GM23338 (cell line): ENCODE measurements around the gene NAE1. TPM values are rescaled to one million over a fixed set of nuclear protein-coding genes. Genes with fewer than 3 reads are reported as not detected.

Experiments
- ATAC-seq: fragments of 200-7000 bp; cut with Tn5 transposase; 3 replicates; pipeline ENCODE4 v1.9.1; 2020
- DNase-seq: peaks from one replicate; pipeline ENCODE4 v3.0.0-alpha.2; 2015; ENCODE audit warnings: low spot score
- H2AFZ ChIP-seq: fragments of 200-600 bp; sonication (generic); 2 replicates; pipeline ENCODE4 v1.8.0; 2016; ENCODE audit warnings: antibody characterized with exemption, mild to moderate bottlenecking, moderate library complexity
- H3F3A ChIP-seq: fragments of 200-600 bp; sonication (generic); replicated peaks from 2 replicates; pipeline ENCODE4 v1.8.0; 2017; ENCODE audit warnings: antibody characterized with exemption, mixed run types, low read depth
- H3K27ac ChIP-seq: fragments of 200-600 bp; sonication (generic); 2 replicates; pipeline ENCODE4 v1.6.1; 2016; ENCODE audit warnings: low read depth
- H3K27me3 ChIP-seq: fragments of 200-600 bp; sonication (generic); 2 replicates; pipeline ENCODE4 v1.8.0; 2016; ENCODE audit warnings: mild to moderate bottlenecking, mixed run types, moderate library complexity; ENCODE audit not compliant: insufficient read depth
- H3K36me3 ChIP-seq: fragments of 200-600 bp; sonication (generic); 2 replicates; pipeline ENCODE4 v1.8.0; 2016; ENCODE audit warnings: mild to moderate bottlenecking; ENCODE audit not compliant: insufficient read depth
- H3K4me1 ChIP-seq: fragments of 200-600 bp; sonication (generic); 2 replicates; pipeline ENCODE4 v1.8.0; 2016; ENCODE audit warnings: mild to moderate bottlenecking, moderate library complexity; ENCODE audit not compliant: insufficient read depth
- H3K4me2 ChIP-seq: fragments of 200-600 bp; sonication (generic); 2 replicates; pipeline ENCODE4 v1.7.1; 2017; ENCODE audit warnings: mixed run types
- H3K4me3 ChIP-seq: fragments of 200-600 bp; sonication (generic); 2 replicates; pipeline ENCODE4 v1.6.1; 2016; ENCODE audit warnings: mixed run types
- H3K79me2 ChIP-seq: fragments of 200-600 bp; sonication (generic); replicated peaks from 2 replicates; pipeline ENCODE4 v1.8.0; 2017; ENCODE audit warnings: mild to moderate bottlenecking; ENCODE audit not compliant: insufficient read depth
- H3K9me2 ChIP-seq: fragments of 200-600 bp; sonication (generic); 2 replicates; pipeline ENCODE4 v1.8.0; 2017; ENCODE audit not compliant: insufficient read depth
- H4K20me1 ChIP-seq: fragments of 200-600 bp; sonication (generic); replicated peaks from 2 replicates; pipeline ENCODE4 v1.8.0; 2017; ENCODE audit warnings: mild to moderate bottlenecking; ENCODE audit not compliant: insufficient read depth
- H3K27ac Mint-ChIP-seq: 2 replicates; pipeline ENCODE4 v1.8.0; 2020; ENCODE audit warnings: inconsistent platforms, mild to moderate bottlenecking, moderate library complexity, mixed read lengths
- H3K27me3 Mint-ChIP-seq: 3 replicates; pipeline ENCODE4 v1.8.0; 2022; ENCODE audit warnings: low read depth, mild to moderate bottlenecking, moderate library complexity, mixed read lengths, inconsistent platforms; ENCODE audit not compliant: insufficient read depth, poor library complexity
- H3K36me3 Mint-ChIP-seq: 3 replicates; pipeline ENCODE4 v1.8.0; 2021; ENCODE audit warnings: low read depth, mild to moderate bottlenecking, inconsistent platforms, moderate library complexity, mixed read lengths
- H3K4me1 Mint-ChIP-seq: 3 replicates; pipeline ENCODE4 v1.8.0; 2020; ENCODE audit warnings: mild to moderate bottlenecking, inconsistent platforms, mixed read lengths
- H3K4me3 Mint-ChIP-seq: 3 replicates; pipeline ENCODE4 v1.8.0; 2021; ENCODE audit warnings: moderate library complexity, mild to moderate bottlenecking, inconsistent platforms, mixed read lengths
- H3K9me3 Mint-ChIP-seq: 3 replicates; pipeline ENCODE4 v1.8.0; 2020; ENCODE audit warnings: moderate library complexity, mild to moderate bottlenecking, inconsistent platforms, mixed read lengths
- CREB1 ChIP-seq: fragments of 250-450 bp; sonication (Bioruptor Pico); IDR thresholded peaks from 2 replicates; pipeline ENCODE4 v1.5.0; 2020; ENCODE audit warnings: low read depth, mild to moderate bottlenecking, moderate library complexity
- CTCF ChIP-seq, 2 experiments: fragments of 200-600 bp in 1 of 2; sonication (generic) in 1 of 2; conservative IDR thresholded peaks; 2 replicates each; pipeline versions ENCODE4 v1.5.1 to v1.6.1; 2016 to 2017; ENCODE audit warnings: antibody characterized with exemption in 2 of 2, low read depth in 2 of 2, mild to moderate bottlenecking in 2 of 2, moderate library complexity in 1 of 2
- ETS1 ChIP-seq: IDR thresholded peaks from 2 replicates; pipeline ENCODE4 v1.6.1; 2016; ENCODE audit warnings: antibody characterized with exemption
- EZH2 ChIP-seq: fragments of 200-600 bp; sonication (generic); IDR thresholded peaks from one replicate; pipeline ENCODE4 v1.8.0; 2017; ENCODE audit warnings: antibody characterized with exemption, mild to moderate bottlenecking, low read depth; ENCODE audit not compliant: unreplicated experiment
- EZH2phosphoT487 ChIP-seq: fragments of 200-600 bp; sonication (generic); IDR thresholded peaks from one replicate; pipeline ENCODE4 v1.8.1; 2018; ENCODE audit warnings: antibody characterized with exemption; ENCODE audit not compliant: unreplicated experiment
- JUNB ChIP-seq: IDR thresholded peaks from one replicate; pipeline ENCODE4 v1.6.1; 2016; ENCODE audit warnings: antibody characterized with exemption; ENCODE audit not compliant: unreplicated experiment
- NANOG ChIP-seq: IDR thresholded peaks from 2 replicates; pipeline ENCODE4 v1.6.1; 2016; ENCODE audit warnings: antibody characterized with exemption, borderline replicate concordance
- POLR2AphosphoS5 ChIP-seq: IDR thresholded peaks from 2 replicates; pipeline ENCODE4 v1.6.1; 2016; ENCODE audit warnings: antibody characterized with exemption, low read depth
- REST ChIP-seq: IDR thresholded peaks from one replicate; pipeline ENCODE4 v1.6.1; 2018; ENCODE audit warnings: antibody characterized with exemption; ENCODE audit not compliant: unreplicated experiment
- STAT1 ChIP-seq: IDR thresholded peaks from one replicate; pipeline ENCODE4 v1.6.1; 2016; ENCODE audit warnings: antibody characterized with exemption; ENCODE audit not compliant: unreplicated experiment
- ZNF114 ChIP-seq: fragments of 250-450 bp; sonication (Bioruptor Pico); IDR thresholded peaks from 2 replicates; pipeline ENCODE4 v1.5.0; 2020; ENCODE audit warnings: mild to moderate bottlenecking, moderate library complexity
- ZNF331 ChIP-seq: fragments of 250-450 bp; sonication (Bioruptor Pico); IDR thresholded peaks from 2 replicates; pipeline ENCODE4 v1.5.0; 2020; ENCODE audit warnings: low read depth, mild to moderate bottlenecking, moderate library complexity
- ZNF462 ChIP-seq: fragments of 250-450 bp; sonication (Bioruptor Pico); IDR thresholded peaks from 2 replicates; pipeline ENCODE4 v1.5.0; 2020; ENCODE audit warnings: mild to moderate bottlenecking, moderate library complexity
- polyA plus RNA-seq: library from polyadenylated mRNA; unstranded; fragments of >200 nt; fragmentation: Nextera tagmentation; extraction: Ambion mirVana; gene quantifications from 2 replicates; pipeline ENCODE4 v1.2.1, GENCODE V29; 2016
- total RNA-seq: library from RNA; depleted of rRNA; stranded (reverse); fragments of >200 nt; shearing (Covaris generic); gene quantifications from 2 replicates; pipeline ENCODE4 v1.2.3, GENCODE V29; 2014

NAE1 gene
- total and polyA plus RNA-seq, 2 experiments from 2014 or later = 139 to 209 TPM

GRCh38 chr16:66862023-66862520, 31.3 kb upstream of the NAE1 start:
- TF ChIP-seq NANOG = no peak
- no peak for TF ChIP-seq ETS1
- TF ChIP-seq ZNF114 = no peak
- no peak for TF ChIP-seq JUNB
- no peak for TF ChIP-seq EZH2phosphoT487
- no peak for TF ChIP-seq STAT1
- no peak for TF ChIP-seq CREB1 (CRISPR knock-in tag)
- TF ChIP-seq CTCF (conservative IDR thresholded peaks at IDR 0.05; ENCODE audit: low read depth in 2 of 2) = no peak
- no peak for TF ChIP-seq REST
- no peak for TF ChIP-seq ZNF462 (CRISPR knock-in tag)
- TF ChIP-seq EZH2 = no peak
- TF ChIP-seq ZNF331 (CRISPR knock-in tag) = no peak
- TF ChIP-seq POLR2AphosphoS5 = no peak
- Histone ChIP-seq H2AFZ (no peak overlapping the region), H3F3A (no peaks in the 10 kb centered on the region), H4K20me1 (no peaks in the 10 kb centered on the region), H3K27ac (no peak overlapping the region), H3K4me3 (no peak overlapping the region), H3K4me2 (no peak overlapping the region), H3K27me3 (no peaks in the 10 kb centered on the region), H3K79me2 (no peaks in the 10 kb centered on the region), H3K36me3 (no peaks in the 10 kb centered on the region), H3K9me2 (no peaks in the 10 kb centered on the region), H3K4me1 (no peaks in the 10 kb centered on the region)
- Mint-ChIP-seq H3K27ac (no peak overlapping the region), H3K4me1 (no peaks in the 10 kb centered on the region), H3K4me3 (no peak overlapping the region), H3K27me3 (peaks cover 4% of the 10 kb centered on the region), H3K36me3 (no peaks in the 10 kb centered on the region), H3K9me3 (no peaks in the 10 kb centered on the region)
- DNase-seq = no peak
- ATAC-seq = no peak
